Measurements from ENCODE around the gene ELP1. TPM values are rescaled to one million over a fixed set of nuclear protein-coding genes. Genes with fewer than 3 reads are reported as not detected.

Gene ELP1
- total RNA-seq, 3 donors from 2014 or later (not counting 1 experiment from before 2014, with no cell fraction given): 21.8 to 33.0 (median 28.2) TPM

- Histone ChIP-seq H3K36me3 (ENCODE audit: control insufficient read depth, insufficient read depth, low read length) (peaks cover 74% of the 10 kb centered on the region), H3K9me3 (ENCODE audit: control insufficient read depth, insufficient read depth, low read length) (no peaks in the 10 kb centered on the region), H3K4me1 (ENCODE audit: control insufficient read depth, insufficient read depth, low read length) (no peaks in the 10 kb centered on the region), H3K4me3 (ENCODE audit: low read length) (no peak overlapping the region), H3K27ac (ENCODE audit: low read length) (no peak overlapping the region), H3K27me3 (ENCODE audit: control insufficient read depth, insufficient read depth, low read length) (no peaks in the 10 kb centered on the region)
- DNase-seq (no peak), ATAC-seq (no peak)
- intact Hi-C loops (cut with micrococcal nuclease): no loop called here
- no peak for TF ChIP-seq CTCF (IDR thresholded peaks at IDR 0.05)
- H3K36me3 Mint-ChIP-seq: peaks cover 21% of the 10 kb centered on the region
- H3K27ac Mint-ChIP-seq: no peak overlapping the region
- H3K4me3 Mint-ChIP-seq: no peak overlapping the region
- H3K9me3 Mint-ChIP-seq: no peaks in the 10 kb centered on the region
- no peaks in the 10 kb centered on the region for H3K27me3 Mint-ChIP-seq (ENCODE audit: low read depth in 2 of 2)
- no peaks in the 10 kb centered on the region for H3K4me1 Mint-ChIP-seq
- 91% methylated on average over 6 of the region's 6 CpGs for WGBS (ENCODE audit: insufficient coverage)
These were observed 14.4 kb downstream of the ELP1 start for GRCh38 chr9:108919517-108919916.

- DNase-seq (no peak), ATAC-seq (peak in 1 of 3 donors; percentile 45)
- Histone ChIP-seq H3K27me3 (ENCODE audit: control insufficient read depth, insufficient read depth, low read length) (no peaks in the 10 kb centered on the region), H3K4me1 (ENCODE audit: control insufficient read depth, insufficient read depth, low read length) (peaks cover 12% of the 10 kb centered on the region), H3K36me3 (ENCODE audit: control insufficient read depth, insufficient read depth, low read length) (peaks cover 56% of the 10 kb centered on the region), H3K9me3 (ENCODE audit: control insufficient read depth, insufficient read depth, low read length) (no peaks in the 10 kb centered on the region), H3K27ac (ENCODE audit: low read length) (no peak overlapping the region), H3K4me3 (ENCODE audit: low read length) (no peak overlapping the region)
- no peaks in the 10 kb centered on the region for H3K27me3 Mint-ChIP-seq (ENCODE audit: low read depth in 2 of 2)
- H3K36me3 Mint-ChIP-seq: peaks cover 31% of the 10 kb centered on the region
- 94% methylated on average over 4 of the region's 5 CpGs for WGBS (ENCODE audit: insufficient coverage)
- H3K4me3 Mint-ChIP-seq: no peak overlapping the region
- H3K4me1 Mint-ChIP-seq: peaks cover 21 to 22% of the 10 kb centered on the region in 2 donors
- no peak overlapping the region for H3K27ac Mint-ChIP-seq
- intact Hi-C loops (cut with micrococcal nuclease): no loop called here
- H3K9me3 Mint-ChIP-seq: no peaks in the 10 kb centered on the region
- no peak for TF ChIP-seq CTCF (IDR thresholded peaks at IDR 0.05)
These were observed 20.5 kb downstream of the ELP1 start for GRCh38 chr9:108913391-108913790.

- Mint-ChIP-seq H3K36me3 (peaks cover 47% of the 10 kb centered on the region), H3K9me3 (no peaks in the 10 kb centered on the region), H3K27ac (peak overlapping the region; percentile 75 to 83), H3K4me1 (peaks cover 21 to 22% of the 10 kb centered on the region in 2 donors), H3K4me3 (no peak overlapping the region), H3K27me3 (ENCODE audit: low read depth in 2 of 2) (no peaks in the 10 kb centered on the region)
- no peaks in the 10 kb centered on the region for H3K27me3 ChIP-seq (ENCODE audit: control insufficient read depth, insufficient read depth, low read length)
- no peaks in the 10 kb centered on the region for H3K9me3 ChIP-seq (ENCODE audit: control insufficient read depth, insufficient read depth, low read length)
- TF ChIP-seq CTCF (IDR thresholded peaks at IDR 0.05): no peak
- H3K4me3 ChIP-seq (ENCODE audit: low read length): no peak overlapping the region
- no peak overlapping the region for H3K27ac ChIP-seq (ENCODE audit: low read length)
- peak in 1 of 2 donors; percentile 36 for DNase-seq
- H3K36me3 ChIP-seq (ENCODE audit: control insufficient read depth, insufficient read depth, low read length): peaks cover 59% of the 10 kb centered on the region
- ATAC-seq: peak; percentile 43 to 52 (median 51)
- peaks cover 12% of the 10 kb centered on the region for H3K4me1 ChIP-seq (ENCODE audit: control insufficient read depth, insufficient read depth, low read length)
- WGBS (ENCODE audit: insufficient coverage): no CpG with 5 or more reads among the region's 1 CpG
- intact Hi-C loops (cut with micrococcal nuclease): no loop called here
These were observed 22.1 kb downstream of the ELP1 start for GRCh38 chr9:108911820-108912219.

GRCh38 chr9:108910914-108911313 is 23.0 kb downstream of the ELP1 start:
- H3K27me3 Mint-ChIP-seq (ENCODE audit: low read depth in 2 of 2): no peaks in the 10 kb centered on the region
- Histone ChIP-seq H3K4me3 (ENCODE audit: low read length) (no peak overlapping the region), H3K9me3 (ENCODE audit: control insufficient read depth, insufficient read depth, low read length) (no peaks in the 10 kb centered on the region), H3K27ac (ENCODE audit: low read length) (no peak overlapping the region), H3K27me3 (ENCODE audit: control insufficient read depth, insufficient read depth, low read length) (no peaks in the 10 kb centered on the region), H3K4me1 (ENCODE audit: control insufficient read depth, insufficient read depth, low read length) (peaks cover 12% of the 10 kb centered on the region), H3K36me3 (ENCODE audit: control insufficient read depth, insufficient read depth, low read length) (peaks cover 60% of the 10 kb centered on the region)
- ATAC-seq (peak in 2 of 3 donors; percentile 67 to 69), DNase-seq (no peak)
- peak overlapping the region; percentile 25 for H3K4me3 Mint-ChIP-seq
- 89% methylated on average over 2 of the region's 2 CpGs for WGBS (ENCODE audit: insufficient coverage)
- H3K27ac Mint-ChIP-seq: peak overlapping the region; percentile 75 to 83
- no peaks in the 10 kb centered on the region for H3K9me3 Mint-ChIP-seq
- no peak for TF ChIP-seq CTCF (IDR thresholded peaks at IDR 0.05)
- H3K4me1 Mint-ChIP-seq: peaks cover 21 to 22% of the 10 kb centered on the region in 2 donors
- intact Hi-C loops (cut with micrococcal nuclease): no loop called here
- H3K36me3 Mint-ChIP-seq: peaks cover 44% of the 10 kb centered on the region

Data from natural killer cell (primary cell).